KOPT-K1 (cell line): ENCODE data around the gene ZNF714.

Source experiments
- H3K27ac ChIP-seq: fragments of 200-600 bp; sonication (generic); 2 replicates; pipeline ENCODE4 v1.5.1; 2016; ENCODE audit warnings: antibody characterized with exemption, mild to moderate bottlenecking, low read depth, low read length; ENCODE audit not compliant: poor library complexity, severe bottlenecking
- H3K36me3 ChIP-seq: fragments of 200-600 bp; sonication (generic); 2 replicates; pipeline ENCODE4 v1.5.1; 2017; ENCODE audit warnings: antibody characterized with exemption, mild to moderate bottlenecking, low read length, moderate library complexity; ENCODE audit not compliant: insufficient read depth
- H3K9me3 ChIP-seq: fragments of 200-600 bp; sonication (generic); 2 replicates; pipeline ENCODE4 v1.5.1; 2017; ENCODE audit warnings: antibody characterized with exemption, low read length, mild to moderate bottlenecking; ENCODE audit not compliant: insufficient read depth, poor library complexity, severe bottlenecking

Gene ZNF714

GRCh38 chr19:21147540-21147939 is 65.5 kb downstream of the ZNF714 start:
- Histone ChIP-seq H3K27ac (no peak overlapping the region), H3K9me3 (peaks cover 95% of the 10 kb centered on the region), H3K36me3 (peaks cover 94% of the 10 kb centered on the region)

GRCh38 chr19:21148681-21149080 is 66.7 kb downstream of the ZNF714 start:
- H3K27ac ChIP-seq, result no peak overlapping the region
- peaks cover 100% of the 10 kb centered on the region for H3K9me3 ChIP-seq
- H3K36me3 ChIP-seq, result peaks cover 100% of the 10 kb centered on the region

GRCh38 chr19:21149877-21150276 is 67.9 kb downstream of the ZNF714 start:
- H3K36me3 ChIP-seq, result peaks cover 93% of the 10 kb centered on the region
- H3K9me3 ChIP-seq, result peaks cover 89% of the 10 kb centered on the region
- no peak overlapping the region for H3K27ac ChIP-seq

GRCh38 chr19:21151460-21151859 is 69.5 kb downstream of the ZNF714 start:
- Histone ChIP-seq H3K36me3 (peaks cover 90% of the 10 kb centered on the region), H3K27ac (no peak overlapping the region), H3K9me3 (peaks cover 86% of the 10 kb centered on the region)

- H3K9me3 ChIP-seq, result peaks cover 85% of the 10 kb centered on the region
- peaks cover 87% of the 10 kb centered on the region for H3K36me3 ChIP-seq
- no peak overlapping the region for H3K27ac ChIP-seq
Observed at GRCh38 chr19:21158523-21159135, 76.6 kb downstream of the ZNF714 start.

GRCh38 chr19:21164541-21164940 is 82.5 kb downstream of the ZNF714 start:
- no peak overlapping the region for H3K27ac ChIP-seq
- peaks cover 100% of the 10 kb centered on the region for H3K36me3 ChIP-seq
- H3K9me3 ChIP-seq, result peaks cover 62% of the 10 kb centered on the region

GRCh38 chr19:21166436-21166835 is 84.4 kb downstream of the ZNF714 start:
- Histone ChIP-seq H3K36me3 (peaks cover 100% of the 10 kb centered on the region), H3K27ac (no peak overlapping the region), H3K9me3 (peaks cover 60% of the 10 kb centered on the region)
